HEK293 (cell line): ENCODE data around the gene ARHGAP21.

ENCODE experiments used
- CTCF ChIA-PET: fragments of 350-600 bp; formaldehyde crosslinking; extraction: SDS; loops from one replicate; lab custom pipeline; 2021; ENCODE audit warnings: antibody characterized with exemption; lab: Yijun Ruan, JAX
- POLR2A ChIA-PET: fragments of 300-600 bp; formaldehyde crosslinking; extraction: SDS; loops from one replicate; lab custom pipeline; 2020; ENCODE audit warnings: antibody characterized with exemption, inconsistent platforms; lab: Yijun Ruan, JAX
- H3K27ac ChIP-seq: fragments of 200-500 bp; sonication (Bioruptor generic); 2 replicates; pipeline ENCODE4 v1.5.1; 2014; ENCODE audit warnings: low read depth, low read length, control low read depth, inconsistent platforms; ENCODE audit errors: extremely low read depth
- H3K36me3 ChIP-seq, 2 experiments: fragments of 200-500 bp in 1 of 2; sonication (Bioruptor generic) in 1 of 2; 1 replicate in 1 of 2; 2 replicates in 1 of 2; pipeline ENCODE4 v1.5.1; 2014 to 2017; ENCODE audit warnings: inconsistent platforms in 2 of 2, low read length in 2 of 2; ENCODE audit not compliant: control insufficient read depth in 2 of 2, insufficient read depth in 1 of 2
- H3K4me1 ChIP-seq: fragments of 200-500 bp; sonication (Bioruptor generic); 2 replicates; pipeline ENCODE4 v1.5.1; 2014; ENCODE audit warnings: mild to moderate bottlenecking, low read length, inconsistent platforms; ENCODE audit not compliant: control insufficient read depth, insufficient read depth
- H3K4me3 ChIP-seq: 2 replicates; pipeline ENCODE4 v1.5.1; 2011; ENCODE audit warnings: low read depth, mild to moderate bottlenecking, control low read depth, low read length, moderate library complexity
- H3K9me3 ChIP-seq: fragments of 200-500 bp; sonication (Bioruptor generic); 2 replicates; pipeline ENCODE4 v1.5.1; 2014; ENCODE audit warnings: low read depth, low read length, inconsistent platforms; ENCODE audit not compliant: control insufficient read depth, insufficient read depth
- EGR2 ChIP-seq: fragments of 450-650 bp; formaldehyde crosslinking; IDR thresholded peaks from 2 replicates; pipeline ENCODE4 v1.5.1; 2016; ENCODE audit warnings: low read depth, missing biosample characterization, missing genetic modification characterization
- INSM2 ChIP-seq: fragments of 450-650 bp; formaldehyde crosslinking; IDR thresholded peaks from 2 replicates; pipeline ENCODE4 v1.5.1; 2016; ENCODE audit warnings: missing biosample characterization, missing genetic modification characterization
- KLF1 ChIP-seq: fragments of 450-650 bp; formaldehyde crosslinking; IDR thresholded peaks from 2 replicates; pipeline ENCODE4 v1.5.1; 2016; ENCODE audit warnings: missing biosample characterization, missing genetic modification characterization
- PRDM1 ChIP-seq: fragments of 450-650 bp; formaldehyde crosslinking; IDR thresholded peaks from 2 replicates; pipeline ENCODE4; 2016; ENCODE audit warnings: missing biosample characterization, missing genetic modification characterization
- REST ChIP-seq: fragments of 450-650 bp; formaldehyde crosslinking; IDR thresholded peaks from 2 replicates; pipeline ENCODE4 v1.5.1; 2016; ENCODE audit warnings: missing biosample characterization, missing genetic modification characterization
- ZBTB7A ChIP-seq: fragments of 450-650 bp; formaldehyde crosslinking; IDR thresholded peaks from 2 replicates; pipeline ENCODE4 v1.5.1; 2016; ENCODE audit warnings: low read depth, missing biosample characterization, missing genetic modification characterization
- ZFP3 ChIP-seq: fragments of 450-650 bp; formaldehyde crosslinking; IDR thresholded peaks from 2 replicates; pipeline ENCODE4 v1.5.1; 2016; ENCODE audit warnings: low read depth, missing biosample characterization, missing genetic modification characterization
- ZFP69B ChIP-seq: fragments of 450-650 bp; formaldehyde crosslinking; IDR thresholded peaks from 2 replicates; pipeline ENCODE4 v1.5.1; 2016; ENCODE audit warnings: missing biosample characterization, missing genetic modification characterization
- ZNF146 ChIP-seq: fragments of 450-650 bp; formaldehyde crosslinking; IDR thresholded peaks from 2 replicates; pipeline ENCODE4 v1.5.1; 2016; ENCODE audit warnings: missing biosample characterization, missing genetic modification characterization
- ZNF174 ChIP-seq: fragments of 450-650 bp; formaldehyde crosslinking; IDR thresholded peaks from 2 replicates; pipeline ENCODE4 v1.5.0; 2017; ENCODE audit warnings: missing biosample characterization, mild to moderate bottlenecking, missing genetic modification characterization
- ZNF211 ChIP-seq: fragments of 450-650 bp; formaldehyde crosslinking; IDR thresholded peaks from 2 replicates; pipeline ENCODE4 v1.5.1; 2016; ENCODE audit warnings: low read depth, missing biosample characterization, missing genetic modification characterization
- ZNF510 ChIP-seq: fragments of 450-650 bp; formaldehyde crosslinking; IDR thresholded peaks from 2 replicates; pipeline ENCODE4 v1.5.1; 2018; ENCODE audit warnings: mild to moderate bottlenecking, missing genetic modification characterization, missing biosample characterization; ENCODE audit not compliant: insufficient replicate concordance
- ZNF549 ChIP-seq: fragments of 450-650 bp; IDR thresholded peaks from 2 replicates; pipeline ENCODE4 v1.5.1; 2018; ENCODE audit warnings: missing biosample characterization, missing genetic modification characterization, mild to moderate bottlenecking, inconsistent platforms, moderate library complexity
- ZNF555 ChIP-seq: fragments of 450-650 bp; formaldehyde crosslinking; conservative IDR thresholded peaks from 2 replicates; pipeline ENCODE4 v1.5.1; 2017; ENCODE audit warnings: missing biosample characterization, mild to moderate bottlenecking, missing genetic modification characterization, inconsistent platforms
- ZNF580 ChIP-seq: fragments of 450-650 bp; formaldehyde crosslinking; IDR thresholded peaks from 2 replicates; pipeline ENCODE4 v1.5.1; 2016; ENCODE audit warnings: missing biosample characterization, missing genetic modification characterization
- ZNF600 ChIP-seq: fragments of 450-650 bp; formaldehyde crosslinking; IDR thresholded peaks from 2 replicates; pipeline ENCODE4 v1.5.1; 2016; ENCODE audit warnings: missing biosample characterization, missing genetic modification characterization
- ZNF645 ChIP-seq: fragments of 450-650 bp; formaldehyde crosslinking; IDR thresholded peaks from 2 replicates; pipeline ENCODE4; 2016; ENCODE audit warnings: missing biosample characterization, missing genetic modification characterization
- ZNF776 ChIP-seq: fragments of 450-650 bp; formaldehyde crosslinking; IDR thresholded peaks from 2 replicates; pipeline ENCODE4 v1.5.0; 2017; ENCODE audit warnings: missing biosample characterization, missing genetic modification characterization, borderline replicate concordance
- ZNF837 ChIP-seq: fragments of 450-650 bp; formaldehyde crosslinking; IDR thresholded peaks from 2 replicates; pipeline ENCODE4 v1.5.1; 2016; ENCODE audit warnings: missing biosample characterization, missing genetic modification characterization

The ARHGAP21 gene

GRCh38 chr10:24698270-24698669 lies 25.4 kb downstream of the ARHGAP21 start (continued):
- TF ChIP-seq ZNF510 (no peak), ZNF174 (tag by site-specific recombination) (no peak), ZNF600 (tag by site-specific recombination) (no peak), REST (tag by site-specific recombination) (no peak), ZNF580 (no peak), ZFP69B (tag by site-specific recombination) (no peak), ZNF549 (no peak), ZNF776 (tag by site-specific recombination) (no peak), ZNF645 (no peak)

- Histone ChIP-seq H3K36me3 (peaks cover 0 to 3% of the 10 kb centered on the region in 2 experiments; a peak in 1 of 3 replicates), H3K4me3 (no peak overlapping the region), H3K27ac (no peak overlapping the region)
- CTCF ChIA-PET: interaction anchor here (0.6 kb wide), 1 partner anchor 385 kb away, joined by 4 read pairs; no protein-coding TSS in a partner anchor
- POLR2A ChIA-PET: interaction anchor here (1.3 kb wide), 1 partner anchor 9 kb away, joined by 4 read pairs; no protein-coding TSS in a partner anchor
- TF ChIP-seq PRDM1 (tag by site-specific recombination) (peak; percentile 91), ZNF837 (tag by site-specific recombination) (no peak)
- TF ChIP-seq, all 188 proteins: peak for 1
- Histone ChIP-seq H3K9me3 (no peaks in the 10 kb centered on the region), H3K4me1 (peaks cover 5% of the 10 kb centered on the region; the same call in 1 of the 2 replicates)
Measured at GRCh38 chr10:24697080-24697479, 26.6 kb downstream of the ARHGAP21 start.

GRCh38 chr10:24695452-24695851 lies 28.2 kb downstream of the ARHGAP21 start:
- no peak for TF ChIP-seq ZNF211
- TF ChIP-seq KLF1 (tag by site-specific recombination): no peak
- no peak for TF ChIP-seq ZNF555 (tag by site-specific recombination)
- peak; percentile 25; the same call in 1 of the 2 replicates for TF ChIP-seq EGR2 (tag by site-specific recombination)
- TF ChIP-seq ZNF146 (tag by site-specific recombination): no peak
- TF ChIP-seq ZBTB7A: no peak
- TF ChIP-seq INSM2: no peak
- no peak for TF ChIP-seq ZFP3
- CTCF ChIA-PET: no interaction called here
- peaks cover 0 to 3% of the 10 kb centered on the region in 2 experiments; a peak in 1 of 3 replicates for H3K36me3 ChIP-seq
- no peaks in the 10 kb centered on the region for H3K9me3 ChIP-seq
- no peak overlapping the region for H3K4me3 ChIP-seq
- POLR2A ChIA-PET: no interaction called here
- H3K27ac ChIP-seq: no peak overlapping the region
- peaks cover 5% of the 10 kb centered on the region; the same call in 1 of the 2 replicates for H3K4me1 ChIP-seq
